GM21390 (cell line): ENCODE measurements around the gene GNG5.
A peak's percentile ranks its signal among the peaks of the same experiment; 100 is the strongest.
"Not testable (repeated sequence)": the region's sequence is repeated elsewhere in the genome, so short reads cannot be mapped to it uniquely, and the experiment has no call there.

Experiments
- ATAC-seq: cut with Tn5 transposase; IDR thresholded peaks from one replicate; pipeline ENCODE4 v1.9.1; 2021; ENCODE audit not compliant: unreplicated experiment

GNG5 gene

DNA sequence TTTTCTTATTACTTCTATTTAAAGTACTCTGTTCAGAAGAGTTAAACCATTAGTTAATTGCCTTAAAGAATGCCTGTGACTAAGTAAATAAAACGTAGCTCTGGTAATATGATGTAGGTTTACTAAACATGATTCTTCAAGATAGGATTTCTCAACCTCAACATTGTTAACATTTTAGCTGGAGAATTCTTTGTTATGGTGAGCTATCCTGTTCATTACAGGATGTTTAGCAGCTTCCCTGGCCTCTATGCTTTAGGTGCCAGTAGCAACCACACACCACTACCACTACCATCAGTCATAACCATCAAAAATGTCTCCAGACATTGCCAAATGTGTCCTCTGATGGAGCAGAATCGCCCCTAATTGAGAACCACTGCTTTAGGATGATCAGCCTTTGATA is 16.6 kb downstream of the GNG5 start:
- no peak for ATAC-seq

DNA sequence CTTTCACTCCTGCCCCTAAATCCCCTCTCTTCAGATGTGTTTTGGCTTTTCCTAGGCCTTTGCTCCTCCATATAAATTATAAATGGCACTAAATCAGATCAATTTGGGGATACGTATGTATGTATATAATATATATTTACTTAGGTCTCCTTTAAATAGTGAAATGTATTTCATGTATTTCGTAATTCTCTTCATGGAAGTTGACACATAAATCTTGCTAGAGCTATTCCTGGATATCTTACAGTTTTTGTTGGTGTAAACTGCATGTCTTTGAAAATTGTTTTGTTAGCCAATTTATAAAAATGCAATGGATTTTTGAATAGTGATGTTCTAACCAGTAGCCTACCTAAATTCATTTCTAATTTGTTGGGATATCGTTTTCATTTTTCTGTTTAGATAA is 18.3 kb downstream of the GNG5 start:
- ATAC-seq: no peak

DNA sequence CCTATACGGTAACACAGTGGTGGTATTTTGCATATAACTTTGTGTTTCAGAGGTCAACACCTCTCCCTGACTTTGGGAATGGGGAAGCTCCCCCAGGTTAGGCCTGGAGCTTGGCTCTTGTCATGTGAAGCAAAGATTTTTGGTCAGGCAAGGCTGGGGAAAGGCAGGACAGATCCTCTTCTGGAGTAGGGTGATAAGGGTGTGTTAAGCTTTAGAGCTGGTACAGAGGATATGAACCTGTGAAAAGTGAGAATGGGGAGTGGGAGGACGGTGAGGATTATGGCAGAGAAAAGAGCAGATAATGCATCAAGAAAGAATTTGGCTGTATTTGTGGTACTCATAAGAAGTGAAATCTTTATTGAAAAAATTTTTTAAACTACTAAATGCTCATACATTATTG is 25.1 kb downstream of the GNG5 start:
- ATAC-seq: no peak

DNA sequence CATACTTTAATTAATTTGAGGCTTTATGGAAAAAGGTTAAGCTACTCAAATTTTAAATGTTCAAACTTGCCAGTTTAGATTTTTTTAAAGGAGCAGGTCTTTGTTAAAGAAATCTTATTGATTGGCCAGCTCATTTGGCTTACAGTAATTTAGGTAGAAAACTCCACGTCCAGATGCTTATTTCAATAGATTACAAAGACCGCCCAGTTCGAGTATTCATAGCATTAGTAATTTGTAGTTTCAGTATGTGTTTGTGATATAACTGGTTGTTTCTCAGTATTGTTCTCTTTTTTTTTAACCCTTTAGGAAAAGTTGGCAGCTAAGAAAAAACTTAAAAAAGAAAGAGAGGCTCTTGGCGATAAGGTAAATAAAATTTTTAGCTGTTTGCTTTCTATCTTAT is 25.7 kb downstream of the GNG5 start:
- no peak for ATAC-seq

DNA sequence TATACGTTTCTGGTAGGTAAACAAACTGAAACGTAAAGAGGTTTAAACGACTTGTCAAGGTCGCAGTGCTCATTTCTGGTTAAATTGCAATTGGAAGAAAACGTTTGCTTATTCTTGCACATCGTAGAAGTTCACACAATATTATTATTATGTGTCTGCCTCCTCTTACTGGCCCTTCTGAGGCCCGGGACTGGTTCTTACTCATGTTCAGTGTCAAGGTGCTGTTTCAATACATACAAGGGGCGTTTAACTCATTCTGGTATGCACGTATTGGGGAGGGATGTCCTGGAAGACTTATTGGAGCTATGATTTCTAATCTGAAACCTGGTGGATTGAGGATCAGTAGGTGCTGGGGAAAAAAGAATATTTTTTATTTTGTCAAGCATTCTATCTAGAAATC is 26.4 kb downstream of the GNG5 start:
- peak; percentile 14 for ATAC-seq

DNA sequence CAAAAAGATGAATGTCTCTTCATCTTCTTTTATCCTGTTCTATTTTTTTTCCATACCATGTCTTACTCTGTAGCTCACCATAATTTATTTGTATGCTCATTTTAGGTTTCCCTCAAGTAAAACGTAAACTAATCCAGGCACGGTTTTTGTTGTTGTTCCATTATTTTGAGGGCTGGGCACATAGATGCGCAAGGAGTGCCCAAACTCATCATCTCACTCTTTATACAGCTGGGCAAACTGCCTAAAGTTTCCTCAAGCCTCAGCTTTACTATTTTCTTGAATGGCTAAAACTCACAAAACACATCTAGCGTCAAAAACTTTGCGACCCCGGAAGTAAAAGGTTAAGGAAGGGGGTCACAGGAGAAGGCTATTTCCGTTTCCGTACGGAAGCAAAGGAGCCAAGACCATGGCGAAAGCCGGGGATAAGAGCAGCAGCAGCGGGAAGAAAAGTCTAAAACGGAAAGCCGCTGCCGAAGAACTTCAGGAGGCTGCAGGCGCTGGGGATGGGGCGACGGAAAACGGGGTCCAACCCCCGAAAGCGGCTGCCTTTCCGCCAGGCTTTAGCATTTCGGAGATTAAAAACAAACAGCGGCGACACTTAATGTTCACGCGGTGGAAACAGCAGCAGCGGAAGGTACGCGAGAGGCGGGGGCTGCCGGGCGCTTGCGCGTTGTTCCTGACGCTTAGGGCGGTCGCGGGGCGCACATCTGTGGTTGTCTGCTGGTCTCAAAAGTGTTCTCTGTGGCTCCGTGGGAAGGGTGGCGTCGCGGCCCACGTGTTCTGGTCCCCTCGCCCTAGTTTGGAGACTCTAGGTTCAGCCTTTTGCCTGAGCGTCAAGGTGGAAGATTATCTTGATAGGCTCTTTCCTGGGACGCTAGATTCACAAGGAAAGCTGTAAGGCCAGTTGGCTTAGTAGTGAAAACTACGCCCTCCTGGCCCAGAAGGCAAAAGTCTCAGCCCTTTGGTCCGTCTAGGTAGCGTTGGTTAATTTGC is 27.2 kb downstream of the GNG5 start, which contains the start of gene RPF1:
TSS of gene RPF1 (plus strand) at position 391 of the 993 bp plus-strand sequence. CDS start at position 407, 16 bp downstream.
- ATAC-seq: peak; percentile 97

DNA sequence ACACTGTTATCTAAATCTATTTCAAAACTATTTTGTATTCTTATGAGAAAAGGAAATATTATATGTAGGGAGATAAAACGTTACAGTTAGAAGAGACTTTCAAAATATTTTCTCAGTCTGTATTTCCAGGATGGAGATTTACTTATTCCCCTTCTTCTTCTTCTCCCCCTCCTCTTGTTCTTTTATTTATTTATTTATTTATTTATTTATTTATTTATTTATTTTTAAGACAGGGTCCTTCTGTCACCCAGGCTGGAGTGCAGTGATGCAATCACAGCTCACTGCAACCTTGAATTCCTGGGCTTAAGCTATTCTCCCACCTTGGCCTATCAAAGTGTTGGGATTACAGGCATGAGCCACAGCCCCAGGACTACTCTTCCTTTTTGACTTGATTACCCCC is 30.2 kb downstream of the GNG5 start:
- no peak for ATAC-seq

DNA sequence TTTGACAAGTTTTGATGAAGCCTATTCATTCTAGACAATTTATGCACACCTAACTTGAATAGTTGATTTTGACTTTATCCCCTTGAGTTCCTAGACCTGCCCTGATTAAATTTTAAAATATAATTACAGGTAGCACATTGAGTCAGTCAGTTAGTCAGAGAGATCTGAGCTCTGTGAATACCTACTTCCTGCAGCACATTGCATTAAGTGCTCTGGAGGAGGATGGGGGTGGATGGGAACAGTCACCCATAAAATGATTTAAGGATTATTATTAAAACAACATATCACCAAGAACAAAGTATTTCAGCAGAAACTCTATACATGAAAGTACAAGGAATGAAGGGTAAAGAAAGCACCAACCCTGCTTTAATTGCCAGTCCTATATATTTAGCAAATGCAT is 39.1 kb downstream of the GNG5 start:
- ATAC-seq: no peak

DNA sequence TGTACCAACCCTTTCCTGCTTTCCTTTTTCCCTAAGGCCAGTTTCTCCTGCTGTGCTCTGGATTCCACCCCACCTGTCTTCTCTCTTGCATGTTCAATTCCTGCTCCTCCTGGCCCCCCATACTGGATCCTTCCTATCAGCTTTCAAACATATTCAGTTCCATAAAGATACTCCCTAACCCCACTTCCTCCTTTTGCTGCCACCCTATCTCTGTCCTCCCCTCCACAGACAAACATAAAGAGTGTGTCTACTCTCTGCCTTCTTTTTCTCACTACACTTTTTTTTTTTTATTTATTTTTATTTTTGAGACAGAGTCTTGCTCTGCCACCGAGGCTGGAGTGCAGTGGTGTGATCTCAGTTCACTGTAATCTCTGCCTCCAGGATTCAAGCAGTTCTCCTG is 44.3 kb downstream of the GNG5 start:
- ATAC-seq: no peak

DNA sequence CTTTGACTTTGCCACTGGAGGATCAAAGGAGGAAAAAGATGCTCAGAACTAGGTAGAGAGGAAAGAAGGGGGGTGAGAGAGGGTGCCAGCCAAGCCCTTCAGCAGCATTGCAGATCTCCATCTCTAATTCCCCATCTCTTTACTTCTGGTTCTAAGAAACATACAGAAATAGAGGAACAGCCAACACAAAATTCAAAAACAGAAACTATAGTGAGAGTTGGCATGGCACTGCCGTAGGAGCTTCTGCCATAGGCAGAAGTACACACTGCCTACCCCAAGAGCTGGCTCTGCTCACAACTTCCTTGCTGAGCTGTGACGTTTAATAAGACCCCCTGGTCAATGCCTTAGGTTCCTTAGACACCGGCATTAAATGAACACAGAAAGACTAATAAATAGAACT is 53.9 kb downstream of the GNG5 start:
- ATAC-seq: no peak

DNA sequence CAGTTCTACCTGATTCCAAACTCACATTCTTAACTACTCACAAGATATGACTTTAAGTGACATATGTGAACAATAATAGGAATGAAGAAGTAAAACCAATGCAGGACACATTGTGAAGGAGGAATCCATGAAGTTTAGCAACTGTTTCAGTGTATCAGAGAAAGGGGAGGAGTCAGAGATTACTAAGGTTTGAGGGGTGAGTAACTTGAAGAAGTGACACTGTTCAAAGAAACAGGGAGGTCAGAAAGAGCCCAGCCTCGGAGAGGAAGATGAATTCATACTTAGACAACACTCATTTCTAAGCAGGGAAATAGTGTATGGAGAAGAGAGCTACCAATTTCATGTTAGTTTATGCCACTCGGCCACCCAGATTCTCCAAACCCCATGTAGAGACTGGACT is 55.5 kb downstream of the GNG5 start:
- no peak for ATAC-seq

DNA sequence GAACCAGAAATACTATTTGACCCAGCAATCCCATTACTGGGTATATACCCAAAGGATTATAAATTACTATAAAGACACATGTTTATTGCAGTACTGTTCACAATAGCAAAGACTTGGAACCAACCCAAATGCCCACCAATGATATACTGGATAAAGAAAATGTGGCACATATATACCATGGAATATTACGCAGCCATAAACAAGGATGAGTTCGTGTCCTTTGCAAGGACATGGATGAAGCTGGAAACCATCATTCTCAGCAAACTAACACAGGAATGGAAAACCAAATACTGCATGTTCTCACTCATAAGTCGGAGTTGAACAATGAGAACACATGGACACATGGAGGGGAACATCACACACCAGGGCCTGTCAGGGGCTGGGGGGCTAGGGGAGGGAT is 57.7 kb downstream of the GNG5 start:
- not testable (repeated sequence) for ATAC-seq
